ENCODE results near the gene LARGE2.

Gene LARGE2

DNA sequence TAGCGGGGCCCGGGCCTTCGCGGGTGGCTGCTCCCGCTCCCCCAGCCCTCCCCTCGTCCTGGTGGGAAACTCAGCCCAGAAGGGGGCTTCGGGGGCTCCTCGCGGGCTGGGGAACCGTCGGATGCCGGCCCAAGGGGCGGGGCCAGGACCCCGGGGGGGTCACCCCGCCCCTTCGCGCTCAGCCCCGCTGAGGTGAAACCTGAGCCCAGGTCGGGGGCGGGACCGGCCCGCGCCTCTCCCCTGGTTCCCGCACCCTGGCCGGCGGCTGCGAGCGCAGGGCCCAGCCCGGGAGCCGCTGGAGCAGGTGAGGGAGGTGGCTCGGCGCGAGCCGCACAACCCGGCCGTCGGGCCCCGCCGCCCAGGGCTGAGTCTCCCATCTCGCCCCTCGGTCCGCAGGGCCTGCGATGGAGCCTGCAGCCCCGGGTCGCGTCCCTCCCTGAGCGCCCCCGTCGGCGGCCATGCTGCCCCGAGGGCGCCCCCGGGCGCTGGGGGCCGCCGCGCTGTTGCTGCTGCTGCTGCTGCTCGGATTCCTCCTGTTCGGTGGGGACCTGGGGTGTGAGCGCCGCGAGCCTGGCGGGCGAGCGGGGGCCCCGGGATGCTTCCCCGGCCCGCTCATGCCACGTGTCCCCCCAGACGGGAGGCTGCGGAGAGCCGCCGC lies at the start of gene LARGE2:
Gene LARGE2, plus strand, starts transcription at position 232 of the 658 bp plus-strand sequence. Its CDS starts 227 bp downstream, at position 459.
- peak within 1 kb of the TSS; percentile 78 to 84 (median 81) for H3K4me3 Mint-ChIP-seq
- peaks cover 19% of the 10 kb centered on the region for H3K4me1 Mint-ChIP-seq
- H3K27me3 Mint-ChIP-seq (ENCODE audit: low read depth), result peaks cover 58% of the 10 kb centered on the region
- no peaks in the 10 kb centered on the region for H3K36me3 Mint-ChIP-seq (ENCODE audit: low read depth)
- H3K9me3 Mint-ChIP-seq, result no peaks in the 10 kb centered on the region
- H3K27ac Mint-ChIP-seq, result peak within 1 kb of the TSS; percentile 94 to 96 (median 96)
- TF ChIP-seq, protein P1, sequence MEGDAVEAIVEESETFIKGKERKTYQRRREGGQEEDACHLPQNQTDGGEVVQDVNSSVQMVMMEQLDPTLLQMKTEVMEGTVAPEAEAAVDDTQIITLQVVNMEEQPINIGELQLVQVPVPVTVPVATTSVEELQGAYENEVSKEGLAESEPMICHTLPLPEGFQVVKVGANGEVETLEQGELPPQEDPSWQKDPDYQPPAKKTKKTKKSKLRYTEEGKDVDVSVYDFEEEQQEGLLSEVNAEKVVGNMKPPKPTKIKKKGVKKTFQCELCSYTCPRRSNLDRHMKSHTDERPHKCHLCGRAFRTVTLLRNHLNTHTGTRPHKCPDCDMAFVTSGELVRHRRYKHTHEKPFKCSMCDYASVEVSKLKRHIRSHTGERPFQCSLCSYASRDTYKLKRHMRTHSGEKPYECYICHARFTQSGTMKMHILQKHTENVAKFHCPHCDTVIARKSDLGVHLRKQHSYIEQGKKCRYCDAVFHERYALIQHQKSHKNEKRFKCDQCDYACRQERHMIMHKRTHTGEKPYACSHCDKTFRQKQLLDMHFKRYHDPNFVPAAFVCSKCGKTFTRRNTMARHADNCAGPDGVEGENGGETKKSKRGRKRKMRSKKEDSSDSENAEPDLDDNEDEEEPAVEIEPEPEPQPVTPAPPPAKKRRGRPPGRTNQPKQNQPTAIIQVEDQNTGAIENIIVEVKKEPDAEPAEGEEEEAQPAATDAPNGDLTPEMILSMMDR (IDR thresholded peaks at IDR 0.05; ENCODE audit: unreplicated experiment in 3 of 3), result no peak

GRCh38 chr11:45876401-45876800 lies 46.1 kb upstream of the LARGE2 start:
- Mint-ChIP-seq H3K27me3 (ENCODE audit: low read depth) (no peaks in the 10 kb centered on the region), H3K9me3 (no peaks in the 10 kb centered on the region), H3K27ac (no peak overlapping the region), H3K36me3 (ENCODE audit: low read depth) (peaks cover 51% of the 10 kb centered on the region), H3K4me3 (no peak overlapping the region), H3K4me1 (peaks cover 13% of the 10 kb centered on the region)
- TF ChIP-seq, protein P1 (IDR thresholded peaks at IDR 0.05; ENCODE audit: unreplicated experiment in 3 of 3), result no peak

DNA sequence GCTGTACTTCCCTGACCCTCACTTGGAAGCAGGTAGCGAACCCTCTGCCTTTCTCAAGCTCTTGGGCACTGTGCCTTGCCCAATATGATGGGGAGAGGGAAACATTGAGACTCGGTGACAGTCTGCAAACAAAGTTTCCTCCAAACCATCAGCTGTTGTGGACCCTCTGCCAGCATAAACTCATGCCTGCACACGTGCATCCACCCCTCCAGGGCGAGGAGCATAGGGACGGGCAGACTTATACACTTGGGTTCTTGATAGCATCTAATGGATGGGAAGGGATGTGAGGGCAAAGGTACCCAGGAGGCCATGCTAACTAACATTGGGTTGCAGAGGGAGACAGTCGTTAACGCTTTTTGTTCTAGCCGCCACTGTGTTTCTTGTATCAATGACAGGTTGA lies 45.2 kb upstream of the LARGE2 start:
- no peaks in the 10 kb centered on the region for H3K9me3 Mint-ChIP-seq
- peaks cover 13% of the 10 kb centered on the region for H3K4me1 Mint-ChIP-seq
- TF ChIP-seq, protein P1 (IDR thresholded peaks at IDR 0.05; ENCODE audit: unreplicated experiment in 3 of 3), result no peak

DNA sequence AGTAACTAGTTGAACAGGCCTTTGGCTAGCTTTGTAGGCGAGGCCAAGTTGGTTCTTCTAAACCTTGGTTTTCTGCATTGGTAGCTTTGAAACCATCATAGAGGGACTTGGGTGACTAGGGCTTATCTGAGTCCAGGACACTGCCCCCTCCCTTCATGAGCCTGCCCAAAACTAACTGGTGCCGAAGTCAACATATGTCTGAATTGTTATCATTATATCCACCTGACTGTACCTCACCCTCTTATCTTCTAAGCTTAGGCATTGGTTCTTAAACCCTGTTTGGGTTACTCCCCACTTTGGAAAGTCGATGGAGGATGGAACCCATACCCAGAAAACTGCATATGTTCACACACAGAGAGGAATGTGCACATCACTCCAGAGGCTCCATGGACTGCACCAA lies 44.6 kb upstream of the LARGE2 start:
- TF ChIP-seq, protein P1 (IDR thresholded peaks at IDR 0.05; ENCODE audit: unreplicated experiment in 3 of 3), result no peak
- Mint-ChIP-seq H3K4me3 (no peak overlapping the region), H3K27ac (no peak overlapping the region), H3K27me3 (ENCODE audit: low read depth) (no peaks in the 10 kb centered on the region), H3K9me3 (no peaks in the 10 kb centered on the region), H3K4me1 (peaks cover 13% of the 10 kb centered on the region), H3K36me3 (ENCODE audit: low read depth) (peaks cover 55% of the 10 kb centered on the region)

More for the DNA sequence above, 45.2 kb upstream of the LARGE2 start:
- Mint-ChIP-seq H3K27ac (no peak overlapping the region), H3K27me3 (ENCODE audit: low read depth) (no peaks in the 10 kb centered on the region), H3K36me3 (ENCODE audit: low read depth) (peaks cover 53% of the 10 kb centered on the region), H3K4me3 (no peak overlapping the region)

DNA sequence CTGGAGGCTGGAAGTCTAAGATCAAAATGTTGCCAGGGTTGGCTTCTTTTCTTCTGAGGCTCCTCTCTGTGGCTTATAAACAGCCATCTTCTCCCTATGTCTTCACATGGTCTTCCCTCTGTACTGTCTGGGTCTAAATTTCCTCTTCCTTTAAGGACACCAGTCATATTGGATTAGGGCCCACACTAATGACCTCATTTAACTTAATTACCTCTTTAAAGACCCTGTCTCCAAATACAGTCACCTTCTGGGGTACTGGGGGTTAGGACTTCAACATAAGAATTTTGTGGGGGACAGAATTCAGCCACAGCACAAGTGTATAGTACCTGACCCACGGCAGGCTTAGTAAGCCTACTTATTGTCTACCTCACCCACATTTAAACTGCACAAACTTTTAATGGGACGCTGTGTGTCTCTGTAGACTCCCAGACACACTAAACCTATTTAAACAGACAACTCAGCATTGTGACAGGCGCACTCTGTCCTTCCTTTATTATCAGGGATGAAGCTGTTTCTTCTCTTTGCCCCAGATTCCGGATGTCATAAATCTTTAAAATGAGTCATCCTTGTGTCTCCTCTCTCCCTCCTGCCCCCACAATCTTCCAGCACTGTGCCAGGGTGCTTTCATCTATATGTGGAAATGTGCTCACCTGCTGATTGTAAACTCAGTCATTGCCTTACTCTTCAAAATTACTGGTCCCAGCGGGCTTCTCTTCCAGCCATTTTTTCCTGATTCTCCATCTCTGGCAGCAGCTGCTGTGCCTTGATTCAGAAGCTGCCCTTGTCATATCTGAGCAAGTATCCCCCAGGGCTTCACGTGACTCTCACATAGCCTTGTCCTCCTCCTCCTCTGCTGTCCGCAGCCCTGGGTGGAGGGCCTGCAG lies 42.4 kb upstream of the LARGE2 start:
- TF ChIP-seq, protein P1 (IDR thresholded peaks at IDR 0.05; ENCODE audit: unreplicated experiment in 3 of 3), result no peak
- no peaks in the 10 kb centered on the region for H3K9me3 Mint-ChIP-seq
- H3K27me3 Mint-ChIP-seq (ENCODE audit: low read depth), result peaks cover 12% of the 10 kb centered on the region
- H3K36me3 Mint-ChIP-seq (ENCODE audit: low read depth), result peaks cover 45% of the 10 kb centered on the region
- no peak overlapping the region for H3K27ac Mint-ChIP-seq
- peaks cover 13% of the 10 kb centered on the region for H3K4me1 Mint-ChIP-seq
- no peak overlapping the region for H3K4me3 Mint-ChIP-seq
